NCI-H2227 (cell line): Measurements from ENCODE around the gene RBFOX2.

Experiments
- DNase-seq: peaks from one replicate; lab custom pipeline; 2025; ENCODE audit not compliant: unreplicated experiment; lab: John Stamatoyannopoulos, UW

Gene RBFOX2

GRCh38 chr22:35870517-35871293 is 157.9 kb downstream of the RBFOX2 start:
- no peak for DNase-seq

- DNase-seq = no peak
Measured at GRCh38 chr22:35868938-35869337, 159.7 kb downstream of the RBFOX2 start.

GRCh38 chr22:35866651-35867050 is 162.0 kb downstream of the RBFOX2 start:
- no peak for DNase-seq

GRCh38 chr22:35864545-35865165 is 164.0 kb downstream of the RBFOX2 start:
- DNase-seq = no peak

- peak; percentile 67 for DNase-seq
Measured at GRCh38 chr22:35863432-35863831, 165.2 kb downstream of the RBFOX2 start.

- DNase-seq = no peak
Measured at GRCh38 chr22:35862697-35863096, 165.9 kb downstream of the RBFOX2 start.

- DNase-seq = no peak
Measured at GRCh38 chr22:35861451-35861850, 167.2 kb downstream of the RBFOX2 start.

- no peak for DNase-seq
Measured at GRCh38 chr22:35860837-35861236, 167.8 kb downstream of the RBFOX2 start.

- DNase-seq = no peak
Measured at GRCh38 chr22:35860087-35860733, 168.4 kb downstream of the RBFOX2 start.

GRCh38 chr22:35854334-35854733 is 174.3 kb downstream of the RBFOX2 start:
- no peak for DNase-seq

- no peak for DNase-seq
Measured at GRCh38 chr22:35852076-35852475, 176.5 kb downstream of the RBFOX2 start.

GRCh38 chr22:35850831-35851230 is 177.8 kb downstream of the RBFOX2 start:
- no peak for DNase-seq

- DNase-seq = no peak
Measured at GRCh38 chr22:35846804-35847203, 181.8 kb downstream of the RBFOX2 start.

GRCh38 chr22:35844886-35845285 is 183.7 kb downstream of the RBFOX2 start:
- no peak for DNase-seq

GRCh38 chr22:35842954-35843353 is 185.7 kb downstream of the RBFOX2 start:
- peak; percentile 33 for DNase-seq

GRCh38 chr22:35842519-35842913 is 186.1 kb downstream of the RBFOX2 start:
- DNase-seq = no peak

GRCh38 chr22:35841907-35842518 is 186.6 kb downstream of the RBFOX2 start:
- DNase-seq = no peak

- DNase-seq = peak; percentile 92
Measured at GRCh38 chr22:35840302-35840739, 188.3 kb downstream of the RBFOX2 start.

GRCh38 chr22:35839841-35840301 is 188.8 kb downstream of the RBFOX2 start:
- DNase-seq = peak; percentile 9

- DNase-seq = peak; percentile 31
Measured at GRCh38 chr22:35838855-35839576, 189.6 kb downstream of the RBFOX2 start.
